Stimulated activated CD4-positive, alpha-beta T cell treated with anti-CD3 and anti-CD28 coated beads, Interleukin-4, amount 100 ng/mL, for 48 hours (primary cell): ENCODE results near the gene POU3F1.
A peak's percentile ranks its signal among the peaks of the same experiment; 100 is the strongest.

Source experiments
- DNase-seq, 2 donors: peaks; one replicate each; pipeline ENCODE4 v3.0.0-alpha.2; 2020; ENCODE audit warnings: low read depth in 2 of 2

The POU3F1 gene

GRCh38 chr1:38028105-38028591 is 18.4 kb downstream of the POU3F1 start:
- DNase-seq, result peak; percentile 65 to 78

- DNase-seq, result no peak
Observed at GRCh38 chr1:38027201-38028104, 19.1 kb downstream of the POU3F1 start.

- no peak for DNase-seq
Observed at GRCh38 chr1:38026592-38027200, 19.9 kb downstream of the POU3F1 start.

GRCh38 chr1:38025664-38026063 is 20.9 kb downstream of the POU3F1 start:
- no peak for DNase-seq

- no peak for DNase-seq
Observed at GRCh38 chr1:38025233-38025632, 21.4 kb downstream of the POU3F1 start.

GRCh38 chr1:38022810-38023209 is 23.8 kb downstream of the POU3F1 start:
- no peak for DNase-seq

GRCh38 chr1:38021969-38022368 is 24.6 kb downstream of the POU3F1 start:
- DNase-seq, result no peak

GRCh38 chr1:38020396-38020795 is 26.2 kb downstream of the POU3F1 start:
- no peak for DNase-seq

- DNase-seq, result no peak
Observed at GRCh38 chr1:38018864-38019343, 27.7 kb downstream of the POU3F1 start.

DNA sequence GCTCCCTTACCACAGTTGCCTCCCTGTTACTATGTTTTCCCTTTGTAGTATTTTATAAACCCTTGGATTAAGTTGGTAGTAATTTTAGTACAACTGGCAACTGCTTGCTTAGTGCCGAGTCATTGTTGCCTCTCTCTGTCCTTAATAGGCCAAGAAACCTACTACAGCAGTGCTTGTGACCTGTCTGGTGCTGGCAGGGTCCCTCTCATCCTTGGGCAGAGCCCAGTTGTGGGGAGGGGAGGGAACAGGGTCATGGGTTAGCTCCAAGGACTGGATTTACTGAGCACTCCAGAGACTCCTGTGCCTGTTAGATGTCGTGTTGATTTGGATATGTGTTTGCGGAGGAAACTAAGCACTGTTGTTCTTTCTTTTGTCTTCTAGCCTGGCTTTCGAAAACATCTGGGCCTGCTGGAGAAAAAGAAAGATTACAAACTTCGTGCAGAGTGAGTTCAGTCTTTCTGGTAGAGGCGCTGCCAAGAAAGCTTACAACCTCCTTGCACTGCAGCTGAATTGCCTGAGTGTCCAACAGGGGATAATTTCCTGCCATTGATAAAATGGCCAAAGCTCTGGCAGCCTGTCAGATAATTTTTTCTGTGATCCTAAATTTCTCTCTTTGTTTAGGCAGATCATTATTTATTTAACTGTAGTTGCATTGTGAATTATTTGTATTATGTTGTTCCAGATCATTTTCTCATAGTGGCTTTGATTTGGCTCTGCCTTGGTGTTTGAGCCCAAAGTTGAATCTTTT is 30.4 kb downstream of the POU3F1 start:
- no peak for DNase-seq

GRCh38 chr1:38014724-38015424 is 31.7 kb downstream of the POU3F1 start:
- no peak for DNase-seq

DNA sequence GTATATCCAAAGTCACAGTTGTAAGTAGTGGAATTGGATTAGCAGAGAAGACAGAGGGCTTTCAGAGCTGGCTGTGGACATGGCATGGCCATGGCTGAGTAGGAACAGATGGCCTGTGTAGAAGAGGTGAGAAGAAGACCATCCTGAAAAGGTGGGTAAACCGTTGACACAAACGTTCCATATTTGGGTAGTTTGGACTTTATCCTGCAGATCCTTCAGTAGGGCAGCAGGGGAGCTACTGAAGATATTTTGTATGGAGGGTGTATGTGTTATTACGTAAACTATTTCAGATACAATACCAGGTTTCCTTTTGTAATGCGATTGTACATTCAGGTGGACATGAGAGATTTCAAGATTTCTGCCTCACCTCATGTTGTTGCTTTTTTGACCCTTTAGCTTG is 32.4 kb downstream of the POU3F1 start:
- no peak for DNase-seq

- DNase-seq, result no peak
Observed at GRCh38 chr1:38013227-38013622, 33.4 kb downstream of the POU3F1 start.

GRCh38 chr1:38012363-38013226 is 34.0 kb downstream of the POU3F1 start, which contains the start of gene UTP11:
Gene UTP11, plus strand, starts transcription at chr1:38012734. Its CDS starts 69 bp downstream, at chr1:38012803.
- DNase-seq, result peak; percentile 76 to 89

- no peak for DNase-seq
Observed at GRCh38 chr1:38009841-38010180, 36.8 kb downstream of the POU3F1 start.

DNA sequence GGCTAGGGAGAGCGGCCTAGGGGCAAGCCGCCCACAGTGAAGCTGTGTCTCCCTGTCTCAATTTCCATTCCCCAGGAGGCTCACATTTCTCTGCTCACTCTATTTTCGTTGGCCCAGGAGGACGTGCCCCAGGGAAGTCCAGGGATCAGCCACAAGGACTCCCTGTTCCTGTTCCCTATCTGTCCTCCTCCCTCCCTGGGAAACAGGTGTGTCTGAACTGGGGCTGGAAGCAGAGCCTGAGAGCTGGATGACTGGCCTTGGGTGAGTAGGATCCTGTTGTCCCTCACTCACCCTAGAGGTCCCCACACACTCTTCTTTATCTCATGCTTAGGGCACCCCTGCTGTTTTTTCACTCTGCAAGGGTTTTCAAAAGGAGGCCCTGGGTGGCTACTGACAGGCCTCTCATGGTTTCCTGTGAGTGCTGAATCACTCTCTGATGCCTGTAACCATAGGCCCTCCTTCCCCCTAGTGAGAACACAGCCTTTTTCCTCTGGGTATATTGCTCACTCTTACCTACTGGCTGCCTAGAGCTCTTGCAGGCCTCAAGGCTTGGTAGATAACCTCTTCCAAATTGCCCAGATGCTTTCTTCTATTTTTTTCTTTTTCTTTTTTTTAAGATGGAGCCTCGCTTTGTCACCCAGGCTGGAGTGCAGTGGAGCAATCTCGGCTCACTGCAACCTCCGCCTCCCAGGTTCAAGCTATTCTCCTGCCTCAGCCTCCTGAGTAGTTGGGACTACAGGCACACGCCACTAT is 37.3 kb downstream of the POU3F1 start:
- no peak for DNase-seq

GRCh38 chr1:38006008-38006828 is 40.4 kb downstream of the POU3F1 start:
- DNase-seq, result no peak

DNA sequence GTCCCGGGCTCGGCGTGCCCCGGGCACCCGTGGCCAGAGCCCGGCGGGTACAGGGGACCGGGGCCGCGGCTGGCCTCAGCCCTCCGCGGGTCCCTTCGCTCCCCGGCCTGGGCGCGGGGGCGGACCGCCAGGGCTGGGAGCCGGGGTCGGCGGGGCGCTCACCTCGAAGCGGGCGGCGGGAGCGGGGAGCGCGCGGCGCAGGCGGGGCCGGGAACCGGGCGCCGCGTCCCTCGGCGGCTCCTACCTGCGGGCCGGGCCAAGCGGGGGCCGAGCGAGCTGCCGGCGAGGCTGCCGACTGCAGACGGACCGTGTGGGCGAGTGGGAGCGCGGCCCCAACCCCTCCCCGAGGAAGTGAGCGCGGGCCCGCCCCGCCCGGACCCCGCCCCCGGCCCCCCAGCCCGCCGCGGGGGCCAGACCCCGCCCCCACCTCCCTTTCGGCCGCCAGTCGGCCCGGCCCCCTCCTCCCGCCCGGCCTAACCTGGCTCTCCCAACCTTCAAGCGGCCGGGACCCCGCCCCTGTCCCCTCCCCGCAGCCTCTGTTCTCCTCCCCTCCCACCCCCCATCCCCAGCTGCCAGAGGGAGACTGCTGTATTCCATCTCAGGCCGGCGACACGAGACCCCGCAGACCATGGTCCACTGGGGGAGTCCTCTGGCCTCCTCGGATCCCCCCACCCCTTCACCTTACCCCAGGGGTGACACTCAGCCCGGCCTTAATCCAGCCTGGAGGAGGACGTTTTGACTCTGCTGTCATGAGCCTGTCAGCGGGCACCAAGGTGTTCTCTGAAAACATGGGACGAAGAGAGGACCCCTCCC is 41.2 kb downstream of the POU3F1 start, which contains the start of gene FHL3:
FHL3 (minus strand) TSS at position 320 of the 813 bp plus-strand sequence. CDS start 6,102 bp downstream, outside the sequence.
- no peak for DNase-seq
